GM21515 (cell line): Measurements from ENCODE around the gene EMC10.
A peak's percentile ranks its signal among the peaks of the same experiment; 100 is the strongest.
"Not testable (repeated sequence)": the region's sequence is repeated elsewhere in the genome, so short reads cannot be mapped to it uniquely, and the experiment has no call there.

Source experiments
- ATAC-seq: cut with Tn5 transposase; IDR thresholded peaks from one replicate; pipeline ENCODE4 v1.9.1; 2021; ENCODE audit not compliant: unreplicated experiment

The EMC10 gene

GRCh38 chr19:50476224-50476906 lies at the start of gene EMC10, which contains the start of gene GARIN5A:
Gene EMC10 (plus strand): TSS chr19:50476507. CDS start chr19:50476545, 38 bp downstream.
Gene GARIN5A (minus strand): TSS chr19:50476848. CDS start chr19:50476388, 460 bp downstream.
- ATAC-seq: peak; percentile 71

- ATAC-seq: no peak
Observed at GRCh38 chr19:50427318-50427925, 48.9 kb upstream of the EMC10 start.

DNA sequence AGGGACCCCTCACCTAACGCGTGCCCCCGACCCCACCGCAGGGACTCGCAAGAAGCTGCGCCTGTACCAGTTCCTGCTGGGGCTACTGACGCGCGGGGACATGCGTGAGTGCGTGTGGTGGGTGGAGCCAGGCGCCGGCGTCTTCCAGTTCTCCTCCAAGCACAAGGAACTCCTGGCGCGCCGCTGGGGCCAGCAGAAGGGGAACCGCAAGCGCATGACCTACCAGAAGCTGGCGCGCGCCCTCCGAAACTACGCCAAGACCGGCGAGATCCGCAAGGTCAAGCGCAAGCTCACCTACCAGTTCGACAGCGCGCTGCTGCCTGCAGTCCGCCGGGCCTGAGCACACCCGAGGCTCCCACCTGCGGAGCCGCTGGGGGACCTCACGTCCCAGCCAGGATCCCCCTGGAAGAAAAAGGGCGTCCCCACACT lies 48.3 kb upstream of the EMC10 start:
- no peak for ATAC-seq

- no peak for ATAC-seq
Observed at GRCh38 chr19:50428772-50429463, 47.4 kb upstream of the EMC10 start.

GRCh38 chr19:50430888-50431342 lies 45.4 kb upstream of the EMC10 start:
- no peak for ATAC-seq

- peak; percentile 64 for ATAC-seq
Observed at GRCh38 chr19:50431343-50432220, 44.7 kb upstream of the EMC10 start.

GRCh38 chr19:50432221-50433028 lies 43.9 kb upstream of the EMC10 start, which contains the start of gene MYBPC2:
Gene MYBPC2 (plus strand): TSS chr19:50432892. CDS start chr19:50432954, 62 bp downstream.
- ATAC-seq: peak; percentile 2

DNA sequence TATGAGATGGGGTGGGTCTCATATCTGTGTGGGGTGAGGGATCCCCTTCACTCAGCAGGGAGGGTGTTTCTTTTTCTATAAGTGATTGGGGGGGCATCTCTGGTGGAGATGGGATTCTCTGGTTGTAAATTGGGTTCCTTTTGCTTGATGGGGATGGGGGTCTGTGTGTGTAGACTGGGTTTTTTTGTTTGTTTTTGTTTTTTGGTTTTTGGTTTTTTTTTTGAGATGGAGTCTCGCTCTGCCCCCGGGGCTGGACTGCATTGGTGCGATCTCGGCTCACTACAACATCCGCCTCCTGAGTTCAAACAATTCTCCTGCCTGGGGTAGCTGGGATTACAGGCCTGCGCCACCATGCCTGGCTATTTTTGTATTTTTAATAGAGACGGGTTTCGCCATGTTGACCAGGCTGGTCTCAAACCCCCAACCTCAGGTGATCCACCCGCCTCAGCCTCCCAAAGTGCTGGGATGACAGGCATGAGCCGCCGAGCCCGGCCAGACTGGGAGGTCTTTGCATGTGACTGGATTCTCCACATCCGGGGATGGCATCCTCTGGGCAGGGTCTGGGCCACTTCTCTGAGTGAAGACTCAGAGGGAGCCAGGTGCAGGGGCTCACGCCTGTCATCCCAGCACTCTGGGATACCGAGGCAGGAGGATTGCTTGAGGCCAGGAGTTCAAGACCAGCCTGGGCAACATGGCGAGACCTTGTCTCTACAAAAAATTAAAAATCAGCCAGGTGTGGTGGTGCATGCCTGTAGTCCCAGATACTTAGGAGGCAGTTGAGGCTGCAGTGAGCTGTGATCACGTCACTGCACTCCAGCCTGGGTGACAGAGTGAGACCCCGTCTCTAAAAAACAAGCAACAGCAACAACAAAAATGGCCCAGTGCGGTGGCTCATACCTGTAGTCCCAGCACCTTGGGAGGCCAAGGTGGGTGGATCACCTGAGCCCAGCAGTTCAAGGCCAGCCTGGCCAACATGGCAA lies 42.8 kb upstream of the EMC10 start:
- ATAC-seq: no peak

DNA sequence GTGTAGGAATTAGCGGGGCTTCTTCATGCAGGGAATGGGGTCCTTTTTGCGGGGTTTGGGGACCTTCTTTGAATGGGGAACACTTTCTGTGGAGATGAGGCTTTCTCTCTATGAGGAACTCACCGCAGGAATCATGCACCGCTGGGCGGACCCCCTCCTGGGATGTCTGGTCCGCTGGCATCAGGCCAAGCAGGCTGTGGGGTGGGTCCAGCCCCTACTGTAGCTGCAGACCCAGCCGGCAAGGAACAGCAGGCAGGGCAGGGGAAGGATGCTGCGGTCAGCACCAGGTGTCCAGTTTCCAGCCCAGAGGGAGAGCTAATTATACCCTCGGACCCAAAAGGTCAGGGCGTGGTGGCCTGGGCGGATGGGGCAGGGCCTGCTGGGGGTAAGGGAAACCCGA lies 41.8 kb upstream of the EMC10 start:
- ATAC-seq: no peak

DNA sequence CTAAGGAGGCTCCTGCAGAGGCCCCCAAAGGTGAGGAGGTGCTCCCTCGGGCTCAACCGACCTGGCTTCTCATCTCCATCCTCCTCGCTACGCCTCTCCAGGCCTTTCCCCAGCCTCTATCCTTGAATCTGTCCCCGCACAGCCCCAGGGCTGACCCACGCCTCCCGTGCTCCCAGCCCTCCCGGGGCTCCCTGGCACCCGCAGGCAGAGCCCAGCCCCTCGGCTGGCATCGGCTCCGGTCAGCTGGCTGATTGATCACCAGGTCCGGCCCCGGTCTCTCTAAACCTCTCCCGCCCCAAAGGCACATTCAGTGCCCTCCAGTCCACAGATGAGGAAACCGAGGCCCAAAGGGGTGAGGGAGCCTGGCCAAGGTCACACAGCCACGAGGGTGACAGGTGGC lies 41.1 kb upstream of the EMC10 start:
- no peak for ATAC-seq

- no peak for ATAC-seq
Observed at GRCh38 chr19:50435627-50436026, 40.7 kb upstream of the EMC10 start.

- ATAC-seq: no peak
Observed at GRCh38 chr19:50437862-50438449, 38.4 kb upstream of the EMC10 start.

- ATAC-seq: not testable (repeated sequence)
Observed at GRCh38 chr19:50439130-50439529, 37.2 kb upstream of the EMC10 start.

DNA sequence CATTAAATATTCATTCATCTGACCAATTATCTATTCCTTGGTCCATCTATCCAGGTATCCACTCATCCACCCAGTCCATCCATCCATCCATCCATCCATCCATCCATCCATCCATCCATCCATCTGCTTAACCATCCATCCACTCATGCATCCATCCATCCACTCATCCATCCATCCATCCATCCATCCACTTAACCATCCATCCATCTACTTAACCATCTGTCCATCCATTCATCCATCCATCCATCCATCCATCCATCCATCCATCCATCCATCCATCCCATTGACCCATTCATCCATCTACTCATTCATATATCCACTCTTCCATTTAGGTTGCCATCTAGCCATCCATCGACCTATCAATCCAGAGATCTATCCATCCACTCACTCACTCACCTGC lies 32.2 kb upstream of the EMC10 start:
- ATAC-seq: no peak

GRCh38 chr19:50447053-50447452 lies 29.3 kb upstream of the EMC10 start:
- no peak for ATAC-seq

GRCh38 chr19:50447750-50448149 lies 28.6 kb upstream of the EMC10 start:
- no peak for ATAC-seq

DNA sequence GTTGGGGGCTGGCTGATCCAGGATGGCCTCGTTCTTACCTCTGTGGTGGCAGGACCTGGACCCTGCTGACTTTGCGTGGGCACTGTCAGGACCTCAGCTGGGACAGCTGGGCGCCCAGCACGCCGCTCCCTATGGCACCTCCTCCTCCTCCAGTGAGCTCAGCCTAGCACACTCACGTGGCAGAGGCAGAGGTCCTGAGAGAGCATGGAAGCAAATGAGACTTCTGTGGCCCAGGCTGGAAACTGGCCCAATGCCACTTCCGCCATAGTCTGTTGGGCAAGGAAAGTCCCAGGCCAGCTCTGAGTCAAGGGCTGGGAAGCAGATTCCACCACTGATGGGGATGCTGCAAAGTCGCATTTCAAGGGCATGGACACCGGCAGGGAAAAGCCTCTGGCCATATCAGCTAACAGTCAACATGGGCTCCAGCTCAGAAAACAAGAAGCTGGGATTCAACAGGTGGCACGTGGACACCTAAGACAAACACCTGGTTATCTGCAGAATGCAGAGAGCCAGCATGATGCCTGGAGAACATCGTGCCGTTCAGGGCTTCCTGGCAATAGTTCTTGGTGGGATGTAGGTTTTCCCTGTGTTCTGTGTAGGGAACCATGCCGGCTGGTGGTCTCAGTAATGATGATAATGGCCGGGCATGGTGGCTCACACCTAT lies 26.9 kb upstream of the EMC10 start:
- no peak for ATAC-seq
